Kidney glomerular epithelial cell (primary cell): ENCODE results near the gene DSCAM.
A peak's percentile ranks its signal among the peaks of the same experiment; 100 is the strongest.

Experiments used
- DNase-seq: peaks from one replicate; lab custom pipeline; 2025; lab: John Stamatoyannopoulos, UW

The DSCAM gene

DNA sequence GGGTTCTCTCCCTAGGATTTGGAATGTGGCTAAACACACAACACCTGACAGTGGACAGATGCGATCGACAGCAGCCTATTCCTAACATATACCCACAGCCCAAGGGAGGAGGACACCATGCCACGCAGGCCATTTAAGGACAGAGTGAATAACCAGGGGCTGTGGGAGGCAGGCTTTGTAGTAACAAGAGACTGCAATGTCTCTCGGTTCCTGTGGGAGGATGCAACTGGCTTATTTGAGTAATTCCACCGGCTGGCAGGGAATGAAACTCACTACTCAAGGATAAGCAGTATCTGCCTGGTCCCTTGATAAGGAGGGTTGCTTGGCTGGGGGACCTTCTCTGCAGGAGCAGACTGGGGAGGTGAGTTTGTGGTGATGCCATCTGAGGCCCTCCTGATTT lies 870.2 kb downstream of the DSCAM start:
- DNase-seq, result no peak

GRCh38 chr21:39972976-39973770 lies 873.8 kb downstream of the DSCAM start:
- DNase-seq, result no peak

DNA sequence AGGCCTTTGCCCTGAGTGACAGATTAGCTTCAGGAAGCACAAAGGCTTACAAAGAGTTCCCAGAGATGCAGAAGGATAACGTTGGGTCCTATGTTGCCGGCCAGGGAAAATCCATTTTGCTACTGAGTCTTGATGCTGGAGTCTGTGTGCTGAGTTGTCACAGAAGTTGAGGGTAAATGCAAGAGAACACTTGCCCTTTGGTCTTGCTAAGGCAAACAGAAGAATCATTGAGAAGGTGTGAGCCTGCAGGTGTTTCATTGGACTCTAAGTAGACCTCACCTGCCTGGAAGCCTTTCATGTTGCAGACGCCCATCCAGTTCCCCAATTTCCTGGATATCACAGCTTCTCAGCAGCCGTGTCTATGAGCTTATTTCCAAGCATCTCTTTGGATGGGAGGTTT lies 874.5 kb downstream of the DSCAM start:
- no peak for DNase-seq

DNA sequence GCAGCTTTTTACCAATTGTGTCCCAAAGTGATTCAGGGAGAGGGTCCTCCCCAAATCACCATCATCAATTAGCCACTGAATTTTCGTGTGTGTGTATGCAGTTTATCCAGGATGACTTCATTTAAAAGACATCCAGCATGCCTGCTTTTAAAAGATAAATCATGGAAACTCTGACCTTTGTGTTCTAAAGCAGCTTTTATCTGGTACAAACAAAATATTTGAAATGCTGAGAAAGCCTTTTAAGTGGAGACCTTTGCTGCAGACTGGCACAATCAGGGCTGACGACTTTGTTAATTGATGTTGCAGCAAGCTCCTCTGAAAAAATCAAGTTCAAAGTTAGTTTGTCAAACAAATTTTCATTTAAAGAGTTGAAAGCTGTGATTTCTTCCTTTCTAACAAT lies 875.0 kb downstream of the DSCAM start:
- no peak for DNase-seq

DNA sequence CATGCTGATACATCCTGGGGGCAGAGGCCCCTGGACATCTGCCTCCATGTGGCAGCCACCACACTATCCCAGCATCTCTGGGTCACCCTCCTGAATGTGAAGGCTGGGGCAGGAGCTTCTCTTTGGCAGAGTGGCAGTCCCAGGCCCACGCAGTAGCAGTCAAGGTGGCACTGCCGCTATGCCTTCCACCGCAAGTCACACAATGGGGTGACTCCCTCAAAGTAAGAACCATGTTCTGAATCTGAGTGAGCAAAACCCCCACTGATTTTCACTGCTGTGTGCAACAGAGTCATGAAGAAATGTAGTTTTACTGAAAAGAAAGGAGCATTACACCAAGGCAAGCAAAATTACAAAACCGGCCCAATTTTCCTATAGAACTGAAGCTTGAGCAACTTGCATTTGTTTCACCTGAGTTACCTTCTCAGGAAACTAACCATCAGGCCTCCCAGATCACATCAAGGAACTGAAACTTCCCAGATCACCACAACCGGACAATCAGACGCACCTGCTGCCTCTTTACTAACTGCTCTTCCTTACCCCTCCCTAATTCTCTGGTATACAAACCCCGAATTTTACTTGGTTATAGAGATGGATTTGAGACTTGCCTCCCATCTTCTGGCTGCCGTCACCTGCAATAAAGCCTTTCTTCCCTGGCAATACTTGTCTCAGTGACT lies 877.1 kb downstream of the DSCAM start:
- DNase-seq, result no peak

DNA sequence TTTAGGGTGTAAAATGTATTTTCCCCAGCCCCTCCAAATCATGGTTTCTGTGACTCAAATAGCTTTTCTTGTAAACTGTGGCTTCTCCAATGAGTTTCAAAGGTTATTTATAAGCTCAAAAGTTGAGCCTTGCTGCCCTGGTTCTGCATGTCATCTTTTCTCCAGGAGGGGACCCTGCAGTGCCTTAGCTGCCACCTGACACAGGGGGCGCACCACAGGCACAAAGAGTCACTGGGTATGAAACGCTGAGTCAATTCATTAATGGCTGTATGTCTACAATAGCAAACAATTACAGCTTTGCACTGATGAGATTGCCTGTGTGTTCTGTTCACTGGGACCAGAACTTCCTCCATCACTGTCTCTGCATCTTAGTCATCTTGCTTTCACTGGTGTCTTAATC lies 878.9 kb downstream of the DSCAM start:
- no peak for DNase-seq

- no peak for DNase-seq
Measured at GRCh38 chr21:39966786-39967185, 880.2 kb downstream of the DSCAM start.

- DNase-seq, result no peak
Measured at GRCh38 chr21:39965026-39965425, 881.9 kb downstream of the DSCAM start.

DNA sequence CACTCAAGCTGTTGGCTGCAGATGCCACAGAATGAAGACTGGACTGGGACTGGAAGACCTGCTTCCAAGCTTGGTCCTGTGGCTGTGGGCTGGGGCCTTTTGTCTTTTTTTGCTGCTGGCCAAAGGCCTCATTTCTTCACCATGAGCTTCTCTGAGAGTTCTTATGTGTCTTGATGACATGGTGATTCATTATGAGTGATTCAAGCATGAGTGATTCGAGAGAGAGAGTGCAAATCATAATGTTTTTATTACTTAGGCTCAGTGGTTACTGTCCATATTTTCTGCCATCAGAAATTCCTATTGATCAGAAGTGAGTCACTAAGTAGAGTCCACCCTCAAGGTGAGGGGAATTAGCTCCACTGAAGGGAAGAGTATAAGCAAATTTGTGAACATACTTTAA lies 885.7 kb downstream of the DSCAM start:
- DNase-seq, result peak; percentile 44
